Measurements from ENCODE around the gene CNIH3. TPM values are rescaled to one million over a fixed set of nuclear protein-coding genes. Genes with fewer than 3 reads are reported as not detected.
"Not testable (repeated sequence)": the region's sequence is repeated elsewhere in the genome, so short reads cannot be mapped to it uniquely, and the experiment has no call there.

The CNIH3 gene
- total RNA-seq, 2 experiments from 2014 or later: 1.8 to 2.5 TPM

GRCh38 chr1:224684979-224685425 lies 68.9 kb downstream of the CNIH3 start:
- H3K27ac Mint-ChIP-seq: no peak overlapping the region
- H3K27me3 Mint-ChIP-seq: peaks cover 3% of the 10 kb centered on the region
- H3K36me3 Mint-ChIP-seq (ENCODE audit: low read depth): no peaks in the 10 kb centered on the region
- ATAC-seq (ENCODE audit: poor library complexity): no peak
- CTCF ChIA-PET: no interaction called here
- H3K4me3 Mint-ChIP-seq: no peak overlapping the region
- TF ChIP-seq CTCF (IDR thresholded peaks at IDR 0.05): no peak
- Histone ChIP-seq H3K4me1 (ENCODE audit: insufficient read depth, low read length) (no peaks in the 10 kb centered on the region), H3K9me3 (ENCODE audit: control insufficient read depth in 1 of 2, insufficient read depth in 1 of 2, low read length in 2 of 2) (peaks cover 0 to 5% of the 10 kb centered on the region in 2 experiments), H3K36me3 (ENCODE audit: insufficient read depth, low read length) (no peaks in the 10 kb centered on the region), H3K4me3 (ENCODE audit: low read length) (no peak overlapping the region), H3K27ac (ENCODE audit: low read depth in 1 of 2, low read length in 2 of 2) (no peak overlapping the region), H3K27me3 (ENCODE audit: control insufficient read depth in 1 of 2, insufficient read depth in 2 of 2, low read length in 2 of 2) (no peaks in the 10 kb centered on the region)
- H3K4me1 Mint-ChIP-seq (ENCODE audit: low read depth): no peaks in the 10 kb centered on the region
- H3K9me3 Mint-ChIP-seq: no peaks in the 10 kb centered on the region
- POLR2A ChIA-PET: no interaction called here
- no peak for DNase-seq
- intact Hi-C loops (cut with DNase I, micrococcal nuclease): no loop called here

- H3K27ac ChIP-seq (ENCODE audit: low read depth in 1 of 2, low read length in 2 of 2); H3K4me1 ChIP-seq (ENCODE audit: insufficient read depth, low read length); H3K27ac Mint-ChIP-seq; intact Hi-C loops (cut with DNase I, micrococcal nuclease); H3K27me3 Mint-ChIP-seq; DNase-seq; H3K36me3 Mint-ChIP-seq (ENCODE audit: low read depth); POLR2A ChIA-PET; H3K4me3 ChIP-seq (ENCODE audit: low read length); H3K9me3 ChIP-seq (ENCODE audit: control insufficient read depth in 1 of 2, insufficient read depth in 1 of 2, low read length in 2 of 2); H3K4me3 Mint-ChIP-seq; CTCF ChIA-PET; H3K4me1 Mint-ChIP-seq (ENCODE audit: low read depth); H3K27me3 ChIP-seq (ENCODE audit: control insufficient read depth in 1 of 2, insufficient read depth in 2 of 2, low read length in 2 of 2); H3K36me3 ChIP-seq (ENCODE audit: insufficient read depth, low read length); H3K9me3 Mint-ChIP-seq; ATAC-seq (ENCODE audit: poor library complexity): not testable (repeated sequence)
Measured at GRCh38 chr1:224686140-224686539, 70.0 kb downstream of the CNIH3 start.

- no peak for DNase-seq
- no peak for TF ChIP-seq CTCF (IDR thresholded peaks at IDR 0.05)
- H3K27me3 ChIP-seq (ENCODE audit: control insufficient read depth in 1 of 2, insufficient read depth in 2 of 2, low read length in 2 of 2): no peaks in the 10 kb centered on the region
- peaks cover 0 to 5% of the 10 kb centered on the region in 2 experiments for H3K9me3 ChIP-seq (ENCODE audit: control insufficient read depth in 1 of 2, insufficient read depth in 1 of 2, low read length in 2 of 2)
- peaks cover 9% of the 10 kb centered on the region for H3K27me3 Mint-ChIP-seq
- ChIA-PET POLR2A (no interaction called here), CTCF (no interaction called here)
- no peaks in the 10 kb centered on the region for H3K4me1 ChIP-seq (ENCODE audit: insufficient read depth, low read length)
- intact Hi-C loops (cut with DNase I, micrococcal nuclease): no loop called here
- no peak overlapping the region for H3K27ac Mint-ChIP-seq
- no peaks in the 10 kb centered on the region for H3K9me3 Mint-ChIP-seq
- H3K4me1 Mint-ChIP-seq (ENCODE audit: low read depth): no peaks in the 10 kb centered on the region
- ATAC-seq (ENCODE audit: poor library complexity): no peak
- H3K4me3 ChIP-seq (ENCODE audit: low read length): no peak overlapping the region
- H3K27ac ChIP-seq (ENCODE audit: low read depth in 1 of 2, low read length in 2 of 2): no peak overlapping the region
- H3K4me3 Mint-ChIP-seq: no peak overlapping the region
- H3K36me3 ChIP-seq (ENCODE audit: insufficient read depth, low read length): no peaks in the 10 kb centered on the region
- H3K36me3 Mint-ChIP-seq (ENCODE audit: low read depth): no peaks in the 10 kb centered on the region
Measured at GRCh38 chr1:224687465-224687864, 71.3 kb downstream of the CNIH3 start.

- no peak overlapping the region for H3K4me3 ChIP-seq (ENCODE audit: low read length)
- no peak overlapping the region for H3K27ac Mint-ChIP-seq
- no peaks in the 10 kb centered on the region for H3K4me1 Mint-ChIP-seq (ENCODE audit: low read depth)
- H3K27ac ChIP-seq (ENCODE audit: low read depth in 1 of 2, low read length in 2 of 2): no peak overlapping the region
- H3K27me3 Mint-ChIP-seq: peaks cover 9% of the 10 kb centered on the region
- peaks cover 0 to 5% of the 10 kb centered on the region in 2 experiments for H3K9me3 ChIP-seq (ENCODE audit: control insufficient read depth in 1 of 2, insufficient read depth in 1 of 2, low read length in 2 of 2)
- H3K9me3 Mint-ChIP-seq: no peaks in the 10 kb centered on the region
- CTCF ChIA-PET: no interaction called here
- POLR2A ChIA-PET: no interaction called here
- H3K36me3 ChIP-seq (ENCODE audit: insufficient read depth, low read length): no peaks in the 10 kb centered on the region
- intact Hi-C loops (cut with DNase I, micrococcal nuclease): no loop called here
- no peak for DNase-seq
- no peak for ATAC-seq (ENCODE audit: poor library complexity)
- TF ChIP-seq CTCF (IDR thresholded peaks at IDR 0.05): no peak
- H3K4me1 ChIP-seq (ENCODE audit: insufficient read depth, low read length): no peaks in the 10 kb centered on the region
- no peaks in the 10 kb centered on the region for H3K27me3 ChIP-seq (ENCODE audit: control insufficient read depth in 1 of 2, insufficient read depth in 2 of 2, low read length in 2 of 2)
- no peak overlapping the region for H3K4me3 Mint-ChIP-seq
- H3K36me3 Mint-ChIP-seq (ENCODE audit: low read depth): no peaks in the 10 kb centered on the region
Measured at GRCh38 chr1:224689374-224689773, 73.3 kb downstream of the CNIH3 start.
